ENCODE data around the gene ABCA7. TPM values are rescaled to one million over a fixed set of nuclear protein-coding genes. Genes with fewer than 3 reads are reported as not detected.
"Not testable (repeated sequence)": the region's sequence is repeated elsewhere in the genome, so short reads cannot be mapped to it uniquely, and the experiment has no call there.

ABCA7 gene
- total RNA-seq, 1 donor from 2014 or later, result 19.9 TPM

GRCh38 chr19:1017115-1017905 lies 22.6 kb upstream of the ABCA7 start:
- no peak for DNase-seq (ENCODE audit: low spot score)

GRCh38 chr19:1017906-1018305 lies 22.0 kb upstream of the ABCA7 start:
- no peak for DNase-seq (ENCODE audit: low spot score)

- DNase-seq (ENCODE audit: low spot score), result no peak
These were observed 21.5 kb upstream of the ABCA7 start for GRCh38 chr19:1018393-1018792.

- no peak for DNase-seq (ENCODE audit: low spot score)
These were observed 20.8 kb upstream of the ABCA7 start for GRCh38 chr19:1018932-1019615.

- DNase-seq (ENCODE audit: low spot score), result peak; percentile 89
These were observed 20.3 kb upstream of the ABCA7 start for GRCh38 chr19:1019616-1019961.

- no peak for DNase-seq (ENCODE audit: low spot score)
These were observed 19.7 kb upstream of the ABCA7 start for GRCh38 chr19:1019980-1020867.

- peak; percentile 99 for DNase-seq (ENCODE audit: low spot score)
These were observed 19.0 kb upstream of the ABCA7 start, which contains the start of gene TMEM259 for GRCh38 chr19:1020868-1021425. Gene TMEM259 (minus strand): TSS chr19:1021123. CDS start chr19:1020996, 127 bp downstream.

- not testable (repeated sequence) for DNase-seq (ENCODE audit: low spot score)
These were observed 16.1 kb upstream of the ABCA7 start for GRCh38 chr19:1023883-1024188.

- not testable (repeated sequence) for DNase-seq (ENCODE audit: low spot score)
These were observed 14.8 kb upstream of the ABCA7 start for GRCh38 chr19:1025080-1025479.

GRCh38 chr19:1025960-1026782 lies 13.7 kb upstream of the ABCA7 start, which contains the start of gene CNN2:
Gene CNN2 (plus strand): TSS chr19:1026608. CDS start chr19:1026662, 54 bp downstream.
- no peak for DNase-seq (ENCODE audit: low spot score)

- no peak for DNase-seq (ENCODE audit: low spot score)
These were observed 12.9 kb upstream of the ABCA7 start for GRCh38 chr19:1026783-1027649.

GRCh38 chr19:1027650-1028061 lies 12.3 kb upstream of the ABCA7 start:
- DNase-seq (ENCODE audit: low spot score), result no peak

GRCh38 chr19:1028062-1028926 lies 11.6 kb upstream of the ABCA7 start:
- no peak for DNase-seq (ENCODE audit: low spot score)

GRCh38 chr19:1032264-1032867 lies 7.5 kb upstream of the ABCA7 start:
- DNase-seq (ENCODE audit: low spot score), result no peak

GRCh38 chr19:1035998-1036621 lies 3.8 kb upstream of the ABCA7 start:
- DNase-seq (ENCODE audit: low spot score), result no peak

GRCh38 chr19:1037621-1038064 lies 2.3 kb upstream of the ABCA7 start:
- no peak for DNase-seq (ENCODE audit: low spot score)

GRCh38 chr19:1038978-1039645 lies 795 bp upstream of the ABCA7 start:
- no peak for DNase-seq (ENCODE audit: low spot score)

Data from mesenteric fat pad (tissue), 1 donor.